HepG2 (cell line): ENCODE data around the gene PXK. TPM values are rescaled to one million over a fixed set of nuclear protein-coding genes. Genes with fewer than 3 reads are reported as not detected.

ENCODE experiments used
- CCDC6 ChIP-seq: sonication (generic); formaldehyde crosslinking; IDR thresholded peaks from 2 replicates; pipeline ENCODE4 v1.8.1; 2022; ENCODE audit warnings: mild to moderate bottlenecking, missing genetic modification reagents, moderate library complexity
- SP5 ChIP-seq: IDR thresholded peaks from 2 replicates; pipeline ENCODE4 v1.6.1; 2016; ENCODE audit warnings: low read depth, borderline replicate concordance
- ZSCAN31 ChIP-seq: sonication (generic); formaldehyde crosslinking; IDR thresholded peaks from 2 replicates; pipeline ENCODE4 v1.5.0; 2020; ENCODE audit warnings: low read depth, mild to moderate bottlenecking, missing genetic modification reagents
- polyA plus RNA-seq, 8 experiments: library from polyadenylated mRNA; depleted of rRNA in 3 of 8; stranded (reverse) in 7 of 8; unstranded in 1 of 8; fragments of >200 nt; fragmentation: Illumina TruSeq in 4 of 8; extraction: Trizol in 4 of 8; gene quantifications; 2 replicates each; pipeline versions ENCODE4 v1.2.1 to v1.2.3, GENCODE V29; 2011 to 2016; ENCODE audit warnings: low read depth in 4 of 8, missing spikeins in 1 of 8, mixed read lengths in 1 of 8; ENCODE audit not compliant: insufficient read depth in 1 of 8
- total RNA-seq, 5 experiments: library from RNA; depleted of rRNA; stranded (reverse); fragments of >200 nt; fragmentation: Illumina TruSeq; extraction: Trizol; gene quantifications; 2 replicates each; pipeline ENCODE4 v1.2.3, GENCODE V29; 2016; ENCODE audit warnings: low read depth in 1 of 5
- TF ChIP-seq, protein P1 (sequence below): fragments of 450-650 bp; IDR thresholded peaks from 2 replicates; pipeline ENCODE4 v1.6.1; 2017; ENCODE audit warnings: mild to moderate bottlenecking
- TF ChIP-seq, protein P2 (sequence below): sonication (generic); formaldehyde crosslinking; IDR thresholded peaks from 2 replicates; pipeline ENCODE4 v1.5.1; 2020; ENCODE audit warnings: mild to moderate bottlenecking, missing genetic modification reagents, moderate library complexity
- TF ChIP-seq, protein P3 (sequence below): IDR thresholded peaks from 2 replicates; pipeline ENCODE4 v1.6.1; 2016; ENCODE audit warnings: low read depth, missing genetic modification reagents, missing compliant biosample characterization
- TF ChIP-seq, protein P4 (sequence below), 2 experiments: IDR thresholded peaks; 2 replicates each; pipeline ENCODE4 v1.6.1; 2011 to 2012; ENCODE audit warnings: low read length in 2 of 2, borderline replicate concordance in 1 of 2, low read depth in 1 of 2, mild to moderate bottlenecking in 1 of 2, moderate library complexity in 1 of 2
- TF ChIP-seq, protein P5 (sequence below): sonication (generic); formaldehyde crosslinking; IDR thresholded peaks from 2 replicates; pipeline ENCODE4 v1.8.0; 2022; ENCODE audit warnings: mild to moderate bottlenecking, missing genetic modification reagents, moderate library complexity

PXK gene
- total and polyA plus RNA-seq, 2 of the 13 experiments (the other 11 are each of a cell fraction or from before 2014, with no cell fraction given) = 6.4 to 18.6 TPM

DNA sequence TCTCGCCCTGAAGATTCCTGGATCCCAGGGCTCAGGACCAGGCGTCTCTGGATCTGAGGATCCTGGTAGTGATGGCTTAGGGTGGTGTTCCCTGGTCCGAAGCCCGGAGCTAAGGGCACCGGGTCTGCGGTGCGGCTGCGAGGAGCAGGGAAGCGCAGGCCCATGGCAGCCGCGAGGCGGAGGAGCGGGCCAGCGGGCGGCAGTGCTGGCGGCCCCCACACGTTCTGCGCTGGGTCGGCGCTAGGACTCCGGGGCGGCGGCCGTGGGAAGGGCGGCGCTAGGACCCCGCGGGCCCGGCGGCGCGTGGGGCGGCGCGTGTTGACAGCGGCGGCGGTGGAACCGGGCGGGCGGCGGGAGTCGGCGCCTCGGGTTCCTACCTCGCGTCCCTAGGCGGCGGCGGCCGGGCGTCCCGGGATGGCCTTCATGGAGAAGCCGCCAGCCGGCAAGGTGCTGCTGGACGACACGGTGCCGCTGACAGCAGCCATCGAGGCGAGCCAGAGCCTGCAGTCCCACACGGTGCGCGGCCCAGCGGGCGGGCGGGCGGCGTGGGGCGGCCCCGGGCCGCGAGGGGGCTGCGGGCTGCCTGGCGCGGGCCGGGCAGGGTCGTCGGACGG lies at the start of gene PXK (continued):
- TF ChIP-seq, protein P1, sequence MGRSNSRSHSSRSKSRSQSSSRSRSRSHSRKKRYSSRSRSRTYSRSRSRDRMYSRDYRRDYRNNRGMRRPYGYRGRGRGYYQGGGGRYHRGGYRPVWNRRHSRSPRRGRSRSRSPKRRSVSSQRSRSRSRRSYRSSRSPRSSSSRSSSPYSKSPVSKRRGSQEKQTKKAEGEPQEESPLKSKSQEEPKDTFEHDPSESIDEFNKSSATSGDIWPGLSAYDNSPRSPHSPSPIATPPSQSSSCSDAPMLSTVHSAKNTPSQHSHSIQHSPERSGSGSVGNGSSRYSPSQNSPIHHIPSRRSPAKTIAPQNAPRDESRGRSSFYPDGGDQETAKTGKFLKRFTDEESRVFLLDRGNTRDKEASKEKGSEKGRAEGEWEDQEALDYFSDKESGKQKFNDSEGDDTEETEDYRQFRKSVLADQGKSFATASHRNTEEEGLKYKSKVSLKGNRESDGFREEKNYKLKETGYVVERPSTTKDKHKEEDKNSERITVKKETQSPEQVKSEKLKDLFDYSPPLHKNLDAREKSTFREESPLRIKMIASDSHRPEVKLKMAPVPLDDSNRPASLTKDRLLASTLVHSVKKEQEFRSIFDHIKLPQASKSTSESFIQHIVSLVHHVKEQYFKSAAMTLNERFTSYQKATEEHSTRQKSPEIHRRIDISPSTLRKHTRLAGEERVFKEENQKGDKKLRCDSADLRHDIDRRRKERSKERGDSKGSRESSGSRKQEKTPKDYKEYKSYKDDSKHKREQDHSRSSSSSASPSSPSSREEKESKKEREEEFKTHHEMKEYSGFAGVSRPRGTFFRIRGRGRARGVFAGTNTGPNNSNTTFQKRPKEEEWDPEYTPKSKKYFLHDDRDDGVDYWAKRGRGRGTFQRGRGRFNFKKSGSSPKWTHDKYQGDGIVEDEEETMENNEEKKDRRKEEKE = no peak
- TF ChIP-seq, protein P2, sequence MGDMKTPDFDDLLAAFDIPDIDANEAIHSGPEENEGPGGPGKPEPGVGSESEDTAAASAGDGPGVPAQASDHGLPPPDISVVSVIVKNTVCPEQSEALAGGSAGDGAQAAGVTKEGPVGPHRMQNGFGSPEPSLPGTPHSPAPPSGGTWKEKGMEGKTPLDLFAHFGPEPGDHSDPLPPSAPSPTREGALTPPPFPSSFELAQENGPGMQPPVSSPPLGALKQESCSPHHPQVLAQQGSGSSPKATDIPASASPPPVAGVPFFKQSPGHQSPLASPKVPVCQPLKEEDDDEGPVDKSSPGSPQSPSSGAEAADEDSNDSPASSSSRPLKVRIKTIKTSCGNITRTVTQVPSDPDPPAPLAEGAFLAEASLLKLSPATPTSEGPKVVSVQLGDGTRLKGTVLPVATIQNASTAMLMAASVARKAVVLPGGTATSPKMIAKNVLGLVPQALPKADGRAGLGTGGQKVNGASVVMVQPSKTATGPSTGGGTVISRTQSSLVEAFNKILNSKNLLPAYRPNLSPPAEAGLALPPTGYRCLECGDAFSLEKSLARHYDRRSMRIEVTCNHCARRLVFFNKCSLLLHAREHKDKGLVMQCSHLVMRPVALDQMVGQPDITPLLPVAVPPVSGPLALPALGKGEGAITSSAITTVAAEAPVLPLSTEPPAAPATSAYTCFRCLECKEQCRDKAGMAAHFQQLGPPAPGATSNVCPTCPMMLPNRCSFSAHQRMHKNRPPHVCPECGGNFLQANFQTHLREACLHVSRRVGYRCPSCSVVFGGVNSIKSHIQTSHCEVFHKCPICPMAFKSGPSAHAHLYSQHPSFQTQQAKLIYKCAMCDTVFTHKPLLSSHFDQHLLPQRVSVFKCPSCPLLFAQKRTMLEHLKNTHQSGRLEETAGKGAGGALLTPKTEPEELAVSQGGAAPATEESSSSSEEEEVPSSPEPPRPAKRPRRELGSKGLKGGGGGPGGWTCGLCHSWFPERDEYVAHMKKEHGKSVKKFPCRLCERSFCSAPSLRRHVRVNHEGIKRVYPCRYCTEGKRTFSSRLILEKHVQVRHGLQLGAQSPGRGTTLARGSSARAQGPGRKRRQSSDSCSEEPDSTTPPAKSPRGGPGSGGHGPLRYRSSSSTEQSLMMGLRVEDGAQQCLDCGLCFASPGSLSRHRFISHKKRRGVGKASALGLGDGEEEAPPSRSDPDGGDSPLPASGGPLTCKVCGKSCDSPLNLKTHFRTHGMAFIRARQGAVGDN = peak; percentile 71
- TF ChIP-seq CCDC6 (CRISPR knock-in tag) = peak; percentile 78; the same call in 1 of the 2 replicates
- TF ChIP-seq, protein P3, sequence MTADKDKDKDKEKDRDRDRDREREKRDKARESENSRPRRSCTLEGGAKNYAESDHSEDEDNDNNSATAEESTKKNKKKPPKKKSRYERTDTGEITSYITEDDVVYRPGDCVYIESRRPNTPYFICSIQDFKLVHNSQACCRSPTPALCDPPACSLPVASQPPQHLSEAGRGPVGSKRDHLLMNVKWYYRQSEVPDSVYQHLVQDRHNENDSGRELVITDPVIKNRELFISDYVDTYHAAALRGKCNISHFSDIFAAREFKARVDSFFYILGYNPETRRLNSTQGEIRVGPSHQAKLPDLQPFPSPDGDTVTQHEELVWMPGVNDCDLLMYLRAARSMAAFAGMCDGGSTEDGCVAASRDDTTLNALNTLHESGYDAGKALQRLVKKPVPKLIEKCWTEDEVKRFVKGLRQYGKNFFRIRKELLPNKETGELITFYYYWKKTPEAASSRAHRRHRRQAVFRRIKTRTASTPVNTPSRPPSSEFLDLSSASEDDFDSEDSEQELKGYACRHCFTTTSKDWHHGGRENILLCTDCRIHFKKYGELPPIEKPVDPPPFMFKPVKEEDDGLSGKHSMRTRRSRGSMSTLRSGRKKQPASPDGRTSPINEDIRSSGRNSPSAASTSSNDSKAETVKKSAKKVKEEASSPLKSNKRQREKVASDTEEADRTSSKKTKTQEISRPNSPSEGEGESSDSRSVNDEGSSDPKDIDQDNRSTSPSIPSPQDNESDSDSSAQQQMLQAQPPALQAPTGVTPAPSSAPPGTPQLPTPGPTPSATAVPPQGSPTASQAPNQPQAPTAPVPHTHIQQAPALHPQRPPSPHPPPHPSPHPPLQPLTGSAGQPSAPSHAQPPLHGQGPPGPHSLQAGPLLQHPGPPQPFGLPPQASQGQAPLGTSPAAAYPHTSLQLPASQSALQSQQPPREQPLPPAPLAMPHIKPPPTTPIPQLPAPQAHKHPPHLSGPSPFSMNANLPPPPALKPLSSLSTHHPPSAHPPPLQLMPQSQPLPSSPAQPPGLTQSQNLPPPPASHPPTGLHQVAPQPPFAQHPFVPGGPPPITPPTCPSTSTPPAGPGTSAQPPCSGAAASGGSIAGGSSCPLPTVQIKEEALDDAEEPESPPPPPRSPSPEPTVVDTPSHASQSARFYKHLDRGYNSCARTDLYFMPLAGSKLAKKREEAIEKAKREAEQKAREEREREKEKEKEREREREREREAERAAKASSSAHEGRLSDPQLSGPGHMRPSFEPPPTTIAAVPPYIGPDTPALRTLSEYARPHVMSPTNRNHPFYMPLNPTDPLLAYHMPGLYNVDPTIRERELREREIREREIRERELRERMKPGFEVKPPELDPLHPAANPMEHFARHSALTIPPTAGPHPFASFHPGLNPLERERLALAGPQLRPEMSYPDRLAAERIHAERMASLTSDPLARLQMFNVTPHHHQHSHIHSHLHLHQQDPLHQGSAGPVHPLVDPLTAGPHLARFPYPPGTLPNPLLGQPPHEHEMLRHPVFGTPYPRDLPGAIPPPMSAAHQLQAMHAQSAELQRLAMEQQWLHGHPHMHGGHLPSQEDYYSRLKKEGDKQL (CRISPR knock-in tag) = no peak
- TF ChIP-seq, protein P4, sequence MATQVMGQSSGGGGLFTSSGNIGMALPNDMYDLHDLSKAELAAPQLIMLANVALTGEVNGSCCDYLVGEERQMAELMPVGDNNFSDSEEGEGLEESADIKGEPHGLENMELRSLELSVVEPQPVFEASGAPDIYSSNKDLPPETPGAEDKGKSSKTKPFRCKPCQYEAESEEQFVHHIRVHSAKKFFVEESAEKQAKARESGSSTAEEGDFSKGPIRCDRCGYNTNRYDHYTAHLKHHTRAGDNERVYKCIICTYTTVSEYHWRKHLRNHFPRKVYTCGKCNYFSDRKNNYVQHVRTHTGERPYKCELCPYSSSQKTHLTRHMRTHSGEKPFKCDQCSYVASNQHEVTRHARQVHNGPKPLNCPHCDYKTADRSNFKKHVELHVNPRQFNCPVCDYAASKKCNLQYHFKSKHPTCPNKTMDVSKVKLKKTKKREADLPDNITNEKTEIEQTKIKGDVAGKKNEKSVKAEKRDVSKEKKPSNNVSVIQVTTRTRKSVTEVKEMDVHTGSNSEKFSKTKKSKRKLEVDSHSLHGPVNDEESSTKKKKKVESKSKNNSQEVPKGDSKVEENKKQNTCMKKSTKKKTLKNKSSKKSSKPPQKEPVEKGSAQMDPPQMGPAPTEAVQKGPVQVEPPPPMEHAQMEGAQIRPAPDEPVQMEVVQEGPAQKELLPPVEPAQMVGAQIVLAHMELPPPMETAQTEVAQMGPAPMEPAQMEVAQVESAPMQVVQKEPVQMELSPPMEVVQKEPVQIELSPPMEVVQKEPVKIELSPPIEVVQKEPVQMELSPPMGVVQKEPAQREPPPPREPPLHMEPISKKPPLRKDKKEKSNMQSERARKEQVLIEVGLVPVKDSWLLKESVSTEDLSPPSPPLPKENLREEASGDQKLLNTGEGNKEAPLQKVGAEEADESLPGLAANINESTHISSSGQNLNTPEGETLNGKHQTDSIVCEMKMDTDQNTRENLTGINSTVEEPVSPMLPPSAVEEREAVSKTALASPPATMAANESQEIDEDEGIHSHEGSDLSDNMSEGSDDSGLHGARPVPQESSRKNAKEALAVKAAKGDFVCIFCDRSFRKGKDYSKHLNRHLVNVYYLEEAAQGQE (IDR thresholded peaks at IDR 0.05; ENCODE audit: borderline replicate concordance in 1 of 2, low read depth in 1 of 2, low read length in 2 of 2) = no peak
- no peak for TF ChIP-seq SP5 (CRISPR knock-in tag)
- TF ChIP-seq, protein P5, sequence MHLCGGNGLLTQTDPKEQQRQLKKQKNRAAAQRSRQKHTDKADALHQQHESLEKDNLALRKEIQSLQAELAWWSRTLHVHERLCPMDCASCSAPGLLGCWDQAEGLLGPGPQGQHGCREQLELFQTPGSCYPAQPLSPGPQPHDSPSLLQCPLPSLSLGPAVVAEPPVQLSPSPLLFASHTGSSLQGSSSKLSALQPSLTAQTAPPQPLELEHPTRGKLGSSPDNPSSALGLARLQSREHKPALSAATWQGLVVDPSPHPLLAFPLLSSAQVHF (CRISPR knock-in tag) = no peak
- TF ChIP-seq ZSCAN31 = peak; percentile 43; the same call in 1 of the 2 replicates
